ENCODE results near the gene FGGY.

FGGY gene

GRCh38 chr1:59366346-59366745, 69.5 kb downstream of the FGGY start:
- Histone ChIP-seq H3K4me3 (ENCODE audit: low read length in 2 of 2) (no peak overlapping the region), H3K9ac (ENCODE audit: low read length in 2 of 2) (no peak overlapping the region), H3K27ac (ENCODE audit: low read length) (no peak overlapping the region), H3K4me1 (ENCODE audit: control insufficient read depth, insufficient read depth, low read length) (peaks cover 11% of the 10 kb centered on the region), H3K27me3 (ENCODE audit: control insufficient read depth in 1 of 2, insufficient read depth in 2 of 2, low read length in 2 of 2) (no peaks in the 10 kb centered on the region), H3K36me3 (ENCODE audit: control insufficient read depth in 2 of 2, insufficient read depth in 2 of 2, low read length in 2 of 2) (no peaks in the 10 kb centered on the region), H3K9me3 (ENCODE audit: control insufficient read depth in 2 of 2, low read length in 2 of 2) (peaks cover 0 to 2% of the 10 kb centered on the region in 2 donors)

- Histone ChIP-seq H3K9ac (ENCODE audit: low read length in 2 of 2) (no peak overlapping the region), H3K27ac (ENCODE audit: low read length) (peak overlapping the region; percentile 31), H3K36me3 (ENCODE audit: control insufficient read depth in 2 of 2, insufficient read depth in 2 of 2, low read length in 2 of 2) (no peaks in the 10 kb centered on the region), H3K4me3 (ENCODE audit: low read length in 2 of 2) (peak overlapping the region in 1 of 2 donors; percentile 22), H3K27me3 (ENCODE audit: control insufficient read depth in 1 of 2, insufficient read depth in 2 of 2, low read length in 2 of 2) (no peaks in the 10 kb centered on the region), H3K4me1 (ENCODE audit: control insufficient read depth, insufficient read depth, low read length) (peaks cover 11% of the 10 kb centered on the region), H3K9me3 (ENCODE audit: control insufficient read depth in 2 of 2, low read length in 2 of 2) (peaks cover 0 to 2% of the 10 kb centered on the region in 2 donors)
Measured at GRCh38 chr1:59367301-59368007, 70.6 kb downstream of the FGGY start.

- no peak overlapping the region for H3K4me3 ChIP-seq (ENCODE audit: low read length in 2 of 2)
- H3K36me3 ChIP-seq (ENCODE audit: control insufficient read depth in 2 of 2, insufficient read depth in 2 of 2, low read length in 2 of 2): no peaks in the 10 kb centered on the region
- peak overlapping the region; percentile 46 for H3K27ac ChIP-seq (ENCODE audit: low read length)
- H3K27me3 ChIP-seq (ENCODE audit: control insufficient read depth in 1 of 2, insufficient read depth in 2 of 2, low read length in 2 of 2): no peaks in the 10 kb centered on the region
- H3K4me1 ChIP-seq (ENCODE audit: control insufficient read depth, insufficient read depth, low read length): peaks cover 11% of the 10 kb centered on the region
- peaks cover 0 to 2% of the 10 kb centered on the region in 2 donors for H3K9me3 ChIP-seq (ENCODE audit: control insufficient read depth in 2 of 2, low read length in 2 of 2)
- no peak overlapping the region for H3K9ac ChIP-seq (ENCODE audit: low read length in 2 of 2)
Measured at GRCh38 chr1:59368008-59368670, 71.2 kb downstream of the FGGY start.

GRCh38 chr1:59375321-59376220, 78.7 kb downstream of the FGGY start:
- H3K4me3 ChIP-seq (ENCODE audit: low read length in 2 of 2): no peak overlapping the region
- H3K9ac ChIP-seq (ENCODE audit: low read length in 2 of 2): no peak overlapping the region
- H3K4me1 ChIP-seq (ENCODE audit: control insufficient read depth, insufficient read depth, low read length): no peaks in the 10 kb centered on the region
- H3K9me3 ChIP-seq (ENCODE audit: control insufficient read depth in 2 of 2, low read length in 2 of 2): no peaks in the 10 kb centered on the region
- H3K27me3 ChIP-seq (ENCODE audit: control insufficient read depth in 1 of 2, insufficient read depth in 2 of 2, low read length in 2 of 2): no peaks in the 10 kb centered on the region
- H3K27ac ChIP-seq (ENCODE audit: low read length): no peak overlapping the region
- H3K36me3 ChIP-seq (ENCODE audit: control insufficient read depth in 2 of 2, insufficient read depth in 2 of 2, low read length in 2 of 2): no peaks in the 10 kb centered on the region

- Histone ChIP-seq H3K9me3 (ENCODE audit: control insufficient read depth in 2 of 2, low read length in 2 of 2) (no peaks in the 10 kb centered on the region), H3K4me3 (ENCODE audit: low read length in 2 of 2) (no peak overlapping the region), H3K9ac (ENCODE audit: low read length in 2 of 2) (no peak overlapping the region), H3K4me1 (ENCODE audit: control insufficient read depth, insufficient read depth, low read length) (no peaks in the 10 kb centered on the region), H3K27me3 (ENCODE audit: control insufficient read depth in 1 of 2, insufficient read depth in 2 of 2, low read length in 2 of 2) (no peaks in the 10 kb centered on the region), H3K36me3 (ENCODE audit: control insufficient read depth in 2 of 2, insufficient read depth in 2 of 2, low read length in 2 of 2) (no peaks in the 10 kb centered on the region), H3K27ac (ENCODE audit: low read length) (no peak overlapping the region)
Measured at GRCh38 chr1:59377350-59377904, 80.5 kb downstream of the FGGY start.

- H3K9ac ChIP-seq (ENCODE audit: low read length in 2 of 2): no peak overlapping the region
- H3K27ac ChIP-seq (ENCODE audit: low read length): no peak overlapping the region
- H3K36me3 ChIP-seq (ENCODE audit: control insufficient read depth in 2 of 2, insufficient read depth in 2 of 2, low read length in 2 of 2): no peaks in the 10 kb centered on the region
- H3K27me3 ChIP-seq (ENCODE audit: control insufficient read depth in 1 of 2, insufficient read depth in 2 of 2, low read length in 2 of 2): no peaks in the 10 kb centered on the region
- H3K4me1 ChIP-seq (ENCODE audit: control insufficient read depth, insufficient read depth, low read length): no peaks in the 10 kb centered on the region
- H3K9me3 ChIP-seq (ENCODE audit: control insufficient read depth in 2 of 2, low read length in 2 of 2): no peaks in the 10 kb centered on the region
- no peak overlapping the region for H3K4me3 ChIP-seq (ENCODE audit: low read length in 2 of 2)
Measured at GRCh38 chr1:59378621-59379370, 81.9 kb downstream of the FGGY start.

GRCh38 chr1:59379371-59379728, 82.5 kb downstream of the FGGY start:
- Histone ChIP-seq H3K4me1 (ENCODE audit: control insufficient read depth, insufficient read depth, low read length) (no peaks in the 10 kb centered on the region), H3K4me3 (ENCODE audit: low read length in 2 of 2) (no peak overlapping the region)

GRCh38 chr1:59383963-59384362, 87.1 kb downstream of the FGGY start:
- Histone ChIP-seq H3K4me3 (ENCODE audit: low read length in 2 of 2) (no peak overlapping the region), H3K9ac (ENCODE audit: low read length in 2 of 2) (no peak overlapping the region), H3K4me1 (ENCODE audit: control insufficient read depth, insufficient read depth, low read length) (no peaks in the 10 kb centered on the region), H3K27me3 (ENCODE audit: control insufficient read depth in 1 of 2, insufficient read depth in 2 of 2, low read length in 2 of 2) (no peaks in the 10 kb centered on the region), H3K27ac (ENCODE audit: low read length) (no peak overlapping the region), H3K36me3 (ENCODE audit: control insufficient read depth in 2 of 2, insufficient read depth in 2 of 2, low read length in 2 of 2) (no peaks in the 10 kb centered on the region), H3K9me3 (ENCODE audit: control insufficient read depth in 2 of 2, low read length in 2 of 2) (no peaks in the 10 kb centered on the region)

More at GRCh38 chr1:59379371-59379728, 82.5 kb downstream of the FGGY start:
- Histone ChIP-seq H3K27me3 (ENCODE audit: control insufficient read depth in 1 of 2, insufficient read depth in 2 of 2, low read length in 2 of 2) (no peaks in the 10 kb centered on the region), H3K9ac (ENCODE audit: low read length in 2 of 2) (no peak overlapping the region), H3K27ac (ENCODE audit: low read length) (no peak overlapping the region), H3K9me3 (ENCODE audit: control insufficient read depth in 2 of 2, low read length in 2 of 2) (no peaks in the 10 kb centered on the region), H3K36me3 (ENCODE audit: control insufficient read depth in 2 of 2, insufficient read depth in 2 of 2, low read length in 2 of 2) (no peaks in the 10 kb centered on the region)

- Histone ChIP-seq H3K36me3 (ENCODE audit: control insufficient read depth in 2 of 2, insufficient read depth in 2 of 2, low read length in 2 of 2) (no peaks in the 10 kb centered on the region), H3K9ac (ENCODE audit: low read length in 2 of 2) (no peak overlapping the region), H3K27ac (ENCODE audit: low read length) (no peak overlapping the region), H3K9me3 (ENCODE audit: control insufficient read depth in 2 of 2, low read length in 2 of 2) (no peaks in the 10 kb centered on the region), H3K4me3 (ENCODE audit: low read length in 2 of 2) (no peak overlapping the region), H3K27me3 (ENCODE audit: control insufficient read depth in 1 of 2, insufficient read depth in 2 of 2, low read length in 2 of 2) (no peaks in the 10 kb centered on the region), H3K4me1 (ENCODE audit: control insufficient read depth, insufficient read depth, low read length) (no peaks in the 10 kb centered on the region)
Measured at GRCh38 chr1:59384443-59384842, 87.5 kb downstream of the FGGY start.

- Histone ChIP-seq H3K27me3 (ENCODE audit: control insufficient read depth in 1 of 2, insufficient read depth in 2 of 2, low read length in 2 of 2) (no peaks in the 10 kb centered on the region), H3K9me3 (ENCODE audit: control insufficient read depth in 2 of 2, low read length in 2 of 2) (no peaks in the 10 kb centered on the region), H3K9ac (ENCODE audit: low read length in 2 of 2) (no peak overlapping the region), H3K4me3 (ENCODE audit: low read length in 2 of 2) (no peak overlapping the region), H3K4me1 (ENCODE audit: control insufficient read depth, insufficient read depth, low read length) (peaks cover 8% of the 10 kb centered on the region), H3K36me3 (ENCODE audit: control insufficient read depth in 2 of 2, insufficient read depth in 2 of 2, low read length in 2 of 2) (no peaks in the 10 kb centered on the region), H3K27ac (ENCODE audit: low read length) (no peak overlapping the region)
Measured at GRCh38 chr1:59388191-59388590, 91.3 kb downstream of the FGGY start.
